Stomach (tissue), 9 donors: Measurements from ENCODE around the gene DCST2. TPM values are rescaled to one million over a fixed set of nuclear protein-coding genes. Genes with fewer than 3 reads are reported as not detected.
A peak's percentile ranks its signal among the peaks of the same experiment; 100 is the strongest.

ENCODE experiments used
- DNase-seq, 2 donors: peaks; one replicate each; pipeline versions ENCODE4 v3.0.0 to v3.0.0-alpha.2; 2013 to 2019
- H3K27ac ChIP-seq, 5 donors: fragments of 200-600 bp in 4 of 5; sonication (generic) in 4 of 5; one replicate each; pipeline ENCODE4 v1.5.1; 2013 to 2019; ENCODE audit warnings: mild to moderate bottlenecking in 1 of 5, moderate library complexity in 1 of 5
- H3K27me3 ChIP-seq, 3 donors: fragments of 200-600 bp; sonication (generic); one replicate each; pipeline ENCODE4 v1.5.1; 2017 to 2019; ENCODE audit warnings: mixed run types in 1 of 3
- H3K36me3 ChIP-seq, 4 donors: fragments of 200-600 bp; sonication (generic); 1 replicate in 3 of 4; 2 replicates in 1 of 4; pipeline ENCODE4 v1.5.1; 2016 to 2019
- H3K4me1 ChIP-seq, 4 donors: fragments of 200-600 bp; sonication (generic); one replicate each; pipeline ENCODE4 v1.5.1; 2016 to 2019
- H3K4me3 ChIP-seq, 4 donors: fragments of 200-600 bp; sonication (generic) in 3 of 4; one replicate each; pipeline ENCODE4 v1.5.1; 2016 to 2019; ENCODE audit warnings: mild to moderate bottlenecking in 1 of 4
- H3K9me3 ChIP-seq, 4 donors: fragments of 200-600 bp; sonication (generic); one replicate each; pipeline ENCODE4 v1.5.1; 2016 to 2019
- CTCF ChIP-seq, 7 experiments: fragments of 450-650 bp in 4 of 7; fragments of 200-600 bp in 3 of 7; sonication (generic) in 3 of 7; IDR thresholded peaks; one replicate each; pipeline ENCODE4 v1.5.1; 2016 to 2019; ENCODE audit warnings: antibody characterized with exemption in 7 of 7, control low read depth in 2 of 7, mild to moderate bottlenecking in 1 of 7
- EP300 ChIP-seq: sonication (generic); formaldehyde crosslinking; IDR thresholded peaks from one replicate; pipeline ENCODE4 v1.6.1; 2017; ENCODE audit warnings: antibody characterized with exemption
- POLR2A ChIP-seq, 4 donors: fragments of 450-650 bp; IDR thresholded peaks; one replicate each; pipeline ENCODE4 v1.6.1; 2016; ENCODE audit warnings: antibody characterized with exemption in 4 of 4, control low read depth in 2 of 4, mild to moderate bottlenecking in 1 of 4, moderate library complexity in 1 of 4
- POLR2AphosphoS5 ChIP-seq, 3 donors: sonication (generic); formaldehyde crosslinking; IDR thresholded peaks; one replicate each; pipeline ENCODE4 v1.6.1; 2016; ENCODE audit warnings: antibody characterized with exemption in 3 of 3
- WGBS, 5 donors: extraction: QIAGEN DNeasy Blood & Tissue Kit in 3 of 5; methylation state at CpG; one replicate each; pipeline versions ENCODE4 v1.1.5 to v1.1.7; 2013 to 2018; 5-methylcytosine and 5-hydroxymethylcytosine counted together
- intact Hi-C: fragments of 100-400 bp; cut with DNase I; formaldehyde crosslinking; loops from one replicate; pipeline ENCODE4 v1.15.1; 2023; ENCODE audit warnings: low total_unique reads
- polyA plus RNA-seq, 3 donors: library from polyadenylated mRNA; stranded (reverse); fragments of 200-250 nt; gene quantifications; one replicate each; pipeline ENCODE4 v1.2.3, GENCODE V29; 2013
- total RNA-seq, 5 donors: library from RNA; depleted of rRNA; stranded (reverse); fragments of >200 nt; gene quantifications; one replicate each; pipeline versions ENCODE4 v1.1.0 to v1.2.3, GENCODE V29; 2014 to 2016
- donor health status: healthy with polysubstance abuse.
- donor health status: Bipolar disorder and iron deficiency.
- donor health status: healthy.

Gene DCST2
- total and polyA plus RNA-seq, 8 donors = 1.6 to 158 (median 6.4) TPM; not detected in 4

GRCh38 chr1:155002464-155003226, 30.9 kb downstream of the DCST2 start, which contains the start of gene ZBTB7B:
ZBTB7B (plus strand) TSS chr1:155002802; CDS start chr1:155014661, 11,859 bp downstream.
- H3K4me1 ChIP-seq = peaks cover 55 to 67% (median 61%) of the 10 kb centered on the region in 4 donors
- peak; percentile 62 to 78 for DNase-seq
- WGBS, 5 donors = 0 to 2% (median 0%) methylated on average over 14 to 34 of the region's 35 CpGs
- H3K4me3 ChIP-seq = peak within 1 kb of the TSS; percentile 78 to 90 (median 85)
- peak within 1 kb of the TSS; percentile 98 to 100 (median 99) for H3K27ac ChIP-seq
- H3K9me3 ChIP-seq = no peaks in the 10 kb centered on the region
- TF ChIP-seq EP300 (no peak), CTCF (IDR thresholded peaks at IDR 0.05) (peak in 1 of 7 experiments; percentile 6), POLR2AphosphoS5 (IDR thresholded peaks at IDR 0.05) (peak in 1 of 3 donors; percentile 11)
- intact Hi-C loops = no loop called here
- no peaks in the 10 kb centered on the region for H3K36me3 ChIP-seq
- no peaks in the 10 kb centered on the region for H3K27me3 ChIP-seq

GRCh38 chr1:155001675-155002463, 31.7 kb downstream of the DCST2 start:
- H3K27me3 ChIP-seq = no peaks in the 10 kb centered on the region
- peak in 2 of 4 donors; percentile 55 to 80 for TF ChIP-seq POLR2A (IDR thresholded peaks at IDR 0.05)
- TF ChIP-seq CTCF (IDR thresholded peaks at IDR 0.05) = peak in 4 of 7 experiments; percentile 16 to 50 (median 38)
- peak; percentile 42 to 83 (median 82) for TF ChIP-seq POLR2AphosphoS5 (IDR thresholded peaks at IDR 0.05)
- no peak for TF ChIP-seq EP300
- H3K4me1 ChIP-seq = peaks cover 47 to 64% (median 53%) of the 10 kb centered on the region in 4 donors
- peak overlapping the region; percentile 78 to 90 (median 85) for H3K4me3 ChIP-seq
- no peaks in the 10 kb centered on the region for H3K36me3 ChIP-seq
- intact Hi-C loops = no loop called here
- DNase-seq = peak; percentile 100
- H3K9me3 ChIP-seq = no peaks in the 10 kb centered on the region
- 0 to 1% (median 0%) methylated on average over 25 to 37 of the region's 38 CpGs for WGBS, 5 donors
- H3K27ac ChIP-seq = peak overlapping the region; percentile 98 to 100 (median 99)

- no peaks in the 10 kb centered on the region for H3K27me3 ChIP-seq
- H3K4me3 ChIP-seq = peak overlapping the region; percentile 78 to 90 (median 85)
- intact Hi-C loops = no loop called here
- WGBS, 5 donors = 0 to 2% (median 0%) methylated on average over 11 of the region's 11 CpGs
- no peaks in the 10 kb centered on the region for H3K9me3 ChIP-seq
- no peak for TF ChIP-seq POLR2A (IDR thresholded peaks at IDR 0.05)
- no peak for TF ChIP-seq CTCF (IDR thresholded peaks at IDR 0.05)
- no peak for TF ChIP-seq EP300
- TF ChIP-seq POLR2AphosphoS5 (IDR thresholded peaks at IDR 0.05) = no peak
- peaks cover 42 to 60% (median 48%) of the 10 kb centered on the region in 4 donors for H3K4me1 ChIP-seq
- H3K36me3 ChIP-seq = no peaks in the 10 kb centered on the region
- peak overlapping the region; percentile 98 to 100 (median 99) for H3K27ac ChIP-seq
- DNase-seq = no peak
Observed at GRCh38 chr1:155001425-155001674, 32.2 kb downstream of the DCST2 start.

GRCh38 chr1:155000726-155001424, 32.7 kb downstream of the DCST2 start:
- Histone ChIP-seq H3K4me3 (peak overlapping the region; percentile 78 to 90 (median 85)), H3K36me3 (no peaks in the 10 kb centered on the region), H3K27me3 (no peaks in the 10 kb centered on the region), H3K4me1 (peaks cover 37 to 60% (median 45%) of the 10 kb centered on the region in 4 donors), H3K27ac (peak overlapping the region; percentile 98 to 100 (median 99)), H3K9me3 (no peaks in the 10 kb centered on the region)
- WGBS, 5 donors = 0% methylated on average over 20 to 43 of the region's 43 CpGs
- DNase-seq = peak; percentile 97
- TF ChIP-seq POLR2A (IDR thresholded peaks at IDR 0.05) (no peak), POLR2AphosphoS5 (IDR thresholded peaks at IDR 0.05) (peak; percentile 16 to 86 (median 85)), EP300 (no peak), CTCF (IDR thresholded peaks at IDR 0.05) (peak in 2 of 7 experiments; percentile 15 to 32)
- intact Hi-C loops = no loop called here
